Sigmoid colon (tissue), 7 donors: ENCODE results near the gene NPFFR1. TPM values are rescaled to one million over a fixed set of nuclear protein-coding genes. Genes with fewer than 3 reads are reported as not detected.

Experiments used
- DNase-seq: peaks from one replicate; pipeline ENCODE4 v3.0.0-alpha.2; 2019
- H3K27ac ChIP-seq, 4 donors: fragments of 200-600 bp; sonication (generic); one replicate each; pipeline ENCODE4 v1.5.1; 2016 to 2019; ENCODE audit warnings: mild to moderate bottlenecking in 1 of 4
- H3K27me3 ChIP-seq, 3 donors: fragments of 200-600 bp; sonication (generic); one replicate each; pipeline ENCODE4 v1.5.1; 2019; ENCODE audit warnings: mild to moderate bottlenecking in 1 of 3
- H3K36me3 ChIP-seq, 4 donors: fragments of 200-600 bp; sonication (generic); one replicate each; pipeline ENCODE4 v1.5.1; 2016 to 2019
- H3K4me1 ChIP-seq, 4 donors: fragments of 200-600 bp; sonication (generic); one replicate each; pipeline ENCODE4 v1.5.1; 2017 to 2019
- H3K4me3 ChIP-seq, 4 donors: fragments of 200-600 bp; sonication (generic); one replicate each; pipeline ENCODE4 v1.5.1; 2017 to 2019; ENCODE audit warnings: mild to moderate bottlenecking in 2 of 4, moderate library complexity in 1 of 4
- H3K9me3 ChIP-seq, 4 donors: fragments of 200-600 bp in 3 of 4; sonication (generic) in 3 of 4; one replicate each; pipeline versions ENCODE4 v1.5.1 to v1.6.1; 2013 to 2019
- EP300 ChIP-seq, 4 donors: sonication (generic); formaldehyde crosslinking; IDR thresholded peaks; one replicate each; pipeline ENCODE4 v1.6.1; 2017; ENCODE audit warnings: antibody characterized with exemption in 4 of 4
- POLR2A ChIP-seq, 2 donors: fragments of 450-650 bp; IDR thresholded peaks; one replicate each; pipeline ENCODE4 v1.6.1; 2016; ENCODE audit warnings: antibody characterized with exemption in 2 of 2, mild to moderate bottlenecking in 2 of 2, moderate library complexity in 2 of 2
- POLR2AphosphoS5 ChIP-seq, 4 donors: sonication (generic); formaldehyde crosslinking; IDR thresholded peaks; one replicate each; pipeline ENCODE4 v1.6.1; 2017; ENCODE audit warnings: antibody characterized with exemption in 4 of 4
- WGBS, 2 donors: extraction: QIAGEN DNeasy Blood & Tissue Kit; methylation state at CpG; one replicate each; pipeline ENCODE4 v1.1.7; 2013; 5-methylcytosine and 5-hydroxymethylcytosine counted together
- intact Hi-C: fragments of 100-400 bp; cut with DNase I; formaldehyde crosslinking; loops from one replicate; pipeline ENCODE4 v1.15.1; 2023
- polyA plus RNA-seq, 3 donors: library from polyadenylated mRNA; stranded (reverse); fragments of 200-250 nt; gene quantifications; one replicate each; pipeline ENCODE4 v1.2.3, GENCODE V29; 2013
- total RNA-seq, 4 donors: library from RNA; depleted of rRNA; stranded (reverse); fragments of >200 nt; gene quantifications; one replicate each; pipeline ENCODE4 v1.1.0, GENCODE V29; 2016
- TF ChIP-seq, protein P1 (sequence below), 4 experiments: fragments of 450-650 bp in 3 of 4; fragments of 200-600 bp in 1 of 4; IDR thresholded peaks; one replicate each; pipeline ENCODE4 v1.5.1; 2016 to 2019; ENCODE audit warnings: antibody characterized with exemption in 4 of 4, mild to moderate bottlenecking in 3 of 4, moderate library complexity in 2 of 4
- donor health status: healthy with polysubstance abuse.
- donor health status: Bipolar disorder and iron deficiency.
- donor health status: healthy.

Gene NPFFR1
- total and polyA plus RNA-seq, 7 donors: under 0.01 to 0.44 (median under 0.01) TPM; not detected in 4

DNA sequence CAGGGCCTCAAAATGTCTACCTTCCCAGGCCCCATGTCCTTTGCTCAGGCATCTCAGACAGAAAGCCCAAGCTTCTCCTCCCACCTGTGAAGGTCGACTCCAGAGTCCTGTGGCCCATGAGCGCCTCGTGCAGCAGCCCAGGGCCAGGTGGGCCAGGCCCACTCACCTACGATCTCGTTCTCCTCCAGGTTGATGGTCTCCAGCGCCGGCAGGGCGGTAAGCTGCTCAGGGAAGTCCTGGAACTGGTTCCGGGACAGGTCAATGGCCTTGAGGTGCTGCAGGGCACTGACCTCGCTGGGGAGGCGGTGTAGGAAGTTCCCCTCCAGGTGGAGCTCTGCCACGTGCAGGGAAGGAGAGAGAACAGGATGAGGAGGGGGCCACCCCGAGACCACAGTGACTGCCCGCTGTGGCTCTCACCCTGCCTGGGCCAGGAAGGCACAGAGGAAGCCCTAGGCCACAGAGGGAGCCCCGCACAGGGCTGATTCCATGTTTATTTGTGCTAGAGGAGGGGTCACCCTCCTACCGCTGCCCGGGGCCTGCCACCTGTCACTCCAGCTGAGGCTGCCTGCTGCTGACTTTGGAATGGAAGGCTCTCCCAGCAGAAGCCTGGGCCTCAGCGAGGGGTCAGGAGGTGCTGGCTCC is 40.0 kb upstream of the NPFFR1 start:
- DNase-seq: peak; percentile 65
- intact Hi-C loops: no loop called here
- 74 to 88% methylated on average over 18 of the region's 18 CpGs for WGBS, 2 donors

DNA sequence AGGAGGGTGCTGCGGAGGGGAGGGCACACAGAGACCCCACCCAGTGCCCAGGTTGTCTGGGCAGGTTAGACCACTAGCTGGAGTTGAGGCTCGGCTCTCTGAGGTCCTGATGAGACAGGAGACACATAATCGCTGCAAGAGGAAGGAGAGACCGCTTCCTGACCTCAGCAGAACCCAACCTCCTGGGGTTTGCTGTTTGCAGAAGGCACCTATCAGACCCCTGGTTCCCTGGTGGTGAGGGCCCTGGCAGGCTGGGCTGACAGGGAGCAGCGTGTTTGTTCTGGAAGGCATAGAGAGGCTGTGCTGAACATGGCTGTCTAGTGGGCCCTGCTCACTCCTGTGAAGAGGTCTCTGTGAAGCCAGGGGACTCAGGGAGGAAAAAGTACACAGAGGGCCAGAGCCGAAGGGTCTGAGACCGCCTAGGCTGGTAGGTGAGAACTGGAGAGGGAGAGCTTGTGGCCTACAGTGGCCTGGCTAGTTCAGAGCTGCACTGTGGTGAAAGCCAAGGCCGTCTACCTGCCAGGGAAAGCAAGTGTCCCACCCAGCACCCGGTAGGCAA is 39.4 kb upstream of the NPFFR1 start:
- TF ChIP-seq POLR2AphosphoS5 (IDR thresholded peaks at IDR 0.05) (no peak), EP300 (IDR thresholded peaks at IDR 0.05) (no peak), POLR2A (IDR thresholded peaks at IDR 0.05) (no peak)
- TF ChIP-seq, protein P1, sequence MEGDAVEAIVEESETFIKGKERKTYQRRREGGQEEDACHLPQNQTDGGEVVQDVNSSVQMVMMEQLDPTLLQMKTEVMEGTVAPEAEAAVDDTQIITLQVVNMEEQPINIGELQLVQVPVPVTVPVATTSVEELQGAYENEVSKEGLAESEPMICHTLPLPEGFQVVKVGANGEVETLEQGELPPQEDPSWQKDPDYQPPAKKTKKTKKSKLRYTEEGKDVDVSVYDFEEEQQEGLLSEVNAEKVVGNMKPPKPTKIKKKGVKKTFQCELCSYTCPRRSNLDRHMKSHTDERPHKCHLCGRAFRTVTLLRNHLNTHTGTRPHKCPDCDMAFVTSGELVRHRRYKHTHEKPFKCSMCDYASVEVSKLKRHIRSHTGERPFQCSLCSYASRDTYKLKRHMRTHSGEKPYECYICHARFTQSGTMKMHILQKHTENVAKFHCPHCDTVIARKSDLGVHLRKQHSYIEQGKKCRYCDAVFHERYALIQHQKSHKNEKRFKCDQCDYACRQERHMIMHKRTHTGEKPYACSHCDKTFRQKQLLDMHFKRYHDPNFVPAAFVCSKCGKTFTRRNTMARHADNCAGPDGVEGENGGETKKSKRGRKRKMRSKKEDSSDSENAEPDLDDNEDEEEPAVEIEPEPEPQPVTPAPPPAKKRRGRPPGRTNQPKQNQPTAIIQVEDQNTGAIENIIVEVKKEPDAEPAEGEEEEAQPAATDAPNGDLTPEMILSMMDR (IDR thresholded peaks at IDR 0.05): no peak
- H3K4me1 ChIP-seq: peaks cover 0 to 8% (median 0%) of the 10 kb centered on the region in 4 donors
- 70 to 90% methylated on average over 9 of the region's 9 CpGs for WGBS, 2 donors
- H3K4me3 ChIP-seq: no peak overlapping the region
- H3K9me3 ChIP-seq: no peaks in the 10 kb centered on the region
- H3K36me3 ChIP-seq: peaks cover 0 to 5% (median 0%) of the 10 kb centered on the region in 4 donors
- peak; percentile 27 for DNase-seq
- H3K27me3 ChIP-seq: no peaks in the 10 kb centered on the region
- intact Hi-C loops: no loop called here
- H3K27ac ChIP-seq: no peak overlapping the region

More for the DNA sequence above, 40.0 kb upstream of the NPFFR1 start:
- Histone ChIP-seq H3K9me3 (no peaks in the 10 kb centered on the region), H3K4me3 (no peak overlapping the region), H3K27me3 (no peaks in the 10 kb centered on the region), H3K36me3 (peaks cover 0 to 5% (median 0%) of the 10 kb centered on the region in 4 donors), H3K27ac (no peak overlapping the region), H3K4me1 (peaks cover 0 to 8% (median 0%) of the 10 kb centered on the region in 4 donors)
- TF ChIP-seq POLR2AphosphoS5 (IDR thresholded peaks at IDR 0.05) (no peak), POLR2A (IDR thresholded peaks at IDR 0.05) (no peak), EP300 (IDR thresholded peaks at IDR 0.05) (no peak)
- TF ChIP-seq, protein P1 (IDR thresholded peaks at IDR 0.05): no peak

DNA sequence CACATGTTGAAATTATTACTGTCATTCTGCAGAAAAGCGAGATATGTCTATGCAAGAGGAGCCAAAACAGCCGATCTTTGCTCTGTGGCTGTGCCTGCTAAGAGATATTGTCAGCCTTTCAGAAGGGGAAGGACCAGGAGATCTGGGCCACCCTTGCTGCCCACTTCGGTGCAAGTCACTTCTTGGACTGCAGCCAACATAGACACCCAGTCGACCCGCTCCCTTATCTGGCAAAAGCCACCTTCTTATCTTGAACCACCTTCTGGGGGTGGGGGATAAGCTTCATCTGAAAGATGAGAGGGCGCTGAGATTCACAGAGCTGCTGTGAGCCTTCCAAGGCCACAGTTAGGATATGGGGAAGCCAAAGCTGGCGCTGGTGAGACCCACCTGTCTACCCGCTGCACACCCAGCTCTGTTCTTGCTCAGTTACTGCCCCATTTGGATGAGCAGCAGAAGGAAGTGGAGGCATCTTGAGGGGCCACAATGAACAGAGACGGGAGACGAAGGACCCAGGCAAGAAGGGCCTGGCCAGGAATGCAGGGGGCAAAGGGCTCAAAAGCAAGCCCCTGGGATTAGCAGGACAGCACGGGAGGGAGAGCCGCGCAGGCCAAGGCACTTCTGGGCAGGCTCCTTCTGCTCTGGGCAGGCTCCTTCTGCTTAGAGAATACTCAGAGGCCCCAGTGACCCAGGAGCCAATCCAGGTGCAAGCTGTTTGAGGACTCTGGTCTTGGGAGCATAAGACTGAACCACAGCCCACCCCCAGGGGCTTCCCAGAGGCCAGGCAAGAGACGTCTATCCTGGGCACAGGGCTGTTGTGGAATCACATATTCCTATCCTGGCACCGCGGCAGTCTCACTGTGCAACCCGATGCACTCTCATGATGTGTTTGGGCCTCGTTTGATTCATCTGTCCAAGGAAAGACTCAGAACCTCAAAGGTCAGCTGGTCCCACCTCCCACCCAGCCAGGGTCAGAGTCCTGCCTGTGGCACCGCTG is 38.4 kb upstream of the NPFFR1 start:
- TF ChIP-seq EP300 (IDR thresholded peaks at IDR 0.05): no peak
- TF ChIP-seq, protein P1 (IDR thresholded peaks at IDR 0.05): no peak
- TF ChIP-seq POLR2A (IDR thresholded peaks at IDR 0.05): no peak
- no peak for TF ChIP-seq POLR2AphosphoS5 (IDR thresholded peaks at IDR 0.05)
- intact Hi-C loops: no loop called here
- no peaks in the 10 kb centered on the region for H3K9me3 ChIP-seq
- WGBS, 2 donors: 89 to 90% methylated on average over 19 of the region's 19 CpGs
- no peak overlapping the region for H3K4me3 ChIP-seq
- H3K27me3 ChIP-seq: no peaks in the 10 kb centered on the region
- peaks cover 0 to 5% (median 0%) of the 10 kb centered on the region in 4 donors for H3K36me3 ChIP-seq
- H3K4me1 ChIP-seq: peaks cover 0 to 8% (median 0%) of the 10 kb centered on the region in 4 donors
- no peak for DNase-seq
- H3K27ac ChIP-seq: no peak overlapping the region

DNA sequence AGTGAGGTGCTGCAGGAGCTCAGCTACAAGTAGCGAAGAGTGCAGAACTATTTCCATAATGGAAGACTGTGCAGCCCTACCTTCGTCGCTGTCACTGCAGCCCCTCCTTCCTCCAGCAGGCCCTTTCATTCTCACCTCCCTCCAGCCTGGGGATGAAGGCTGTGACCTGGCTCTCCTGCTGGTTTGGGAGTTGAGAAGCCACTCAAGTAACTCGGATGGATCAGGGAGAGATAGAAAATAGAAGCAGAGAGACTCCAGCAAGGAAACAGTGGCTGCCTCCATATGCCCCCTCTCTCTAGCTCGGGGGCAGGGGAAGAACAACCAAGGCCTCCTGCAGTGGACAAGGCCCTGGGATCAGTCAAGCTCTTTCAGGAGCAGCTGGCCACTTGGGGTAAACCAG is 37.4 kb upstream of the NPFFR1 start:
- 83 to 88% methylated on average over 5 of the region's 5 CpGs for WGBS, 2 donors
- Histone ChIP-seq H3K4me3 (no peak overlapping the region), H3K36me3 (peaks cover 0 to 5% (median 0%) of the 10 kb centered on the region in 4 donors), H3K4me1 (peaks cover 0 to 8% (median 0%) of the 10 kb centered on the region in 4 donors), H3K27ac (no peak overlapping the region), H3K9me3 (no peaks in the 10 kb centered on the region), H3K27me3 (no peaks in the 10 kb centered on the region)
- intact Hi-C loops: no loop called here
- TF ChIP-seq, protein P1 (IDR thresholded peaks at IDR 0.05): no peak
- TF ChIP-seq POLR2AphosphoS5 (IDR thresholded peaks at IDR 0.05): no peak
- no peak for TF ChIP-seq EP300 (IDR thresholded peaks at IDR 0.05)
- no peak for TF ChIP-seq POLR2A (IDR thresholded peaks at IDR 0.05)
- no peak for DNase-seq
